ENCODE results near the gene SNAI1. TPM values are rescaled to one million over a fixed set of nuclear protein-coding genes. Genes with fewer than 3 reads are reported as not detected.

The SNAI1 gene
- total and polyA plus RNA-seq, 8 donors, result 2.8 to 12.2 (median 8.5) TPM

DNA sequence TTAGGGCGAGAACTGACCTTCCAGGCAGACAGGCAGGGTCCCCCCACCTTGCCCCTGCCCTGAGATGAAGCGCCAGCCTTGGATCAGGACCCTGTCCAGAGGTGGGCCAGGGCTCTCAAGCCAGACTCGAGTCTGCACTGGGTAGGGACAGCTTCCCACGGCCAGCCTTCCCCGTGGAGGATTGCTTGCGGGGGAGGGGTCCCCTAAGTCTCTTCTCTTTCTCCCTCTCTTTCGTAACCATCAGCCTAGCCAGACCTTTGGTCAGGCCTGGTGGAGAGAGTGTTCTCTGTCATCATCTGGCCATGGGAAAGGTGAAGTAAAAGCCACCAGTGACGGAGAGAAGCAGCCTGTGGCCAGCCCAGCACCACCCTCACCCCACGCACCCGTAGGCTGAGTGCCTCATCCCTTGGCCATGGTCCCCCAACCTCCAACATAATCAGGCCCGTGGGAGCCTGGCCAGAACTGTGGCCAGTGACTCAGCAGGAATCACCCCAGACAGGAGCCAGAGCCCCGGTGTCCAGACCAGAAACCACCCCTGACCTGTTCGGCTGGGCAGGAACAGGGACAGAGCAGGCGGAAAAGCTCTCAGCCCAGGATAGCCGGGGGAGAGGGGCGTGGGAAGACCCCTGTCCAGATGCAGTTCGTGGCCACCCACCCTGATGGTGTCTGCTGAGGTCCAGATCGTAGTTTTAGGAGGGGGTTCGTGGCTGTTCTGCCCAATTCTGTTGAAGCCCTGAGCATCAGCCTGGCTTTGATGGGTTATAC is 47.1 kb downstream of the SNAI1 start:
- H3K27ac ChIP-seq, result peak overlapping the region; percentile 41 to 62
- no peaks in the 10 kb centered on the region for H3K9me3 ChIP-seq
- ATAC-seq (peak; percentile 61), DNase-seq (peak in 1 of 4 donors; percentile 80)
- intact Hi-C loops (cut with DNase I), result no loop called here
- TF ChIP-seq, protein P1, sequence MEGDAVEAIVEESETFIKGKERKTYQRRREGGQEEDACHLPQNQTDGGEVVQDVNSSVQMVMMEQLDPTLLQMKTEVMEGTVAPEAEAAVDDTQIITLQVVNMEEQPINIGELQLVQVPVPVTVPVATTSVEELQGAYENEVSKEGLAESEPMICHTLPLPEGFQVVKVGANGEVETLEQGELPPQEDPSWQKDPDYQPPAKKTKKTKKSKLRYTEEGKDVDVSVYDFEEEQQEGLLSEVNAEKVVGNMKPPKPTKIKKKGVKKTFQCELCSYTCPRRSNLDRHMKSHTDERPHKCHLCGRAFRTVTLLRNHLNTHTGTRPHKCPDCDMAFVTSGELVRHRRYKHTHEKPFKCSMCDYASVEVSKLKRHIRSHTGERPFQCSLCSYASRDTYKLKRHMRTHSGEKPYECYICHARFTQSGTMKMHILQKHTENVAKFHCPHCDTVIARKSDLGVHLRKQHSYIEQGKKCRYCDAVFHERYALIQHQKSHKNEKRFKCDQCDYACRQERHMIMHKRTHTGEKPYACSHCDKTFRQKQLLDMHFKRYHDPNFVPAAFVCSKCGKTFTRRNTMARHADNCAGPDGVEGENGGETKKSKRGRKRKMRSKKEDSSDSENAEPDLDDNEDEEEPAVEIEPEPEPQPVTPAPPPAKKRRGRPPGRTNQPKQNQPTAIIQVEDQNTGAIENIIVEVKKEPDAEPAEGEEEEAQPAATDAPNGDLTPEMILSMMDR (IDR thresholded peaks at IDR 0.05), result no peak
- H3K4me1 ChIP-seq, result peaks cover 13 to 63% of the 10 kb centered on the region in 2 donors
- H3K36me3 ChIP-seq, result no peaks in the 10 kb centered on the region
- H3K27me3 ChIP-seq, result no peaks in the 10 kb centered on the region
- no peak overlapping the region for H3K4me3 ChIP-seq

DNA sequence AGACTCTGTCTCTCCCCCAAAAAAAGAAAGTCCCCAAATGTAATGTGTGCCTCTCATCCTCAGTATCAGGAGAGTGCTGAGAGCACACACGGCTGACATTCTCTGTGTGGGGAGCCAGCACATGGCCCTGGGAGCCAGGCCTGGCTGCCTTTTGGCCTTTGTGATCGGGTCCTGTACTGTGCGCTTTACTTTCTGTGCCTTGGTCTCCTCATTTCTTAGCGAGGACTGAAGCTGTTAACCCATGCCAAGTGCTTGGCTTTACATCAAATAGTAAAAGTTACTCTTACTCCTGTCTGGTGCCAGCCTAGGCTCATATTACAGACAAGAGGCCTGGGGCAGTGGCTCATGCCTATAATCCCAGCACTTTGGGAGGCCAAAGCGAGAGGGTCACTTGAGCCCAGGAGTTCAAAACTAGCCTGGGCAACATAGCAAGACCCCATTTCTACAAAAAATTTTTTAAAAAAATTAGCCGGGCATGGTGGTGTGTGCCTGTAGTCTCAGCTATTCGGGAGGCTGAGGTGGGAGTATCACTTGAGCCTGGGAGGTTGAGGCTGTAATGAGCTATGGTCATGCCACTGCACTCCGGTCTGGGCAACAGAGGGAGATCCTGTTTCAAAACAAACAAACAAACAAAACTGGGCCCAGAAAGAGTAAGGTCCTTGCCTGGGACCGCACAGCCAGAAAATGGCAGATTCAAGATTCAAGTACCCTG is 50.3 kb downstream of the SNAI1 start:
- intact Hi-C loops (cut with DNase I), result no loop called here
- TF ChIP-seq, protein P1 (IDR thresholded peaks at IDR 0.05), result no peak
- Histone ChIP-seq H3K27me3 (no peaks in the 10 kb centered on the region), H3K4me3 (no peak overlapping the region), H3K27ac (peak overlapping the region; percentile 45 to 58), H3K36me3 (no peaks in the 10 kb centered on the region), H3K9me3 (no peaks in the 10 kb centered on the region), H3K4me1 (peaks cover 13 to 50% of the 10 kb centered on the region in 2 donors)
- ATAC-seq (no peak), DNase-seq (no peak)

DNA sequence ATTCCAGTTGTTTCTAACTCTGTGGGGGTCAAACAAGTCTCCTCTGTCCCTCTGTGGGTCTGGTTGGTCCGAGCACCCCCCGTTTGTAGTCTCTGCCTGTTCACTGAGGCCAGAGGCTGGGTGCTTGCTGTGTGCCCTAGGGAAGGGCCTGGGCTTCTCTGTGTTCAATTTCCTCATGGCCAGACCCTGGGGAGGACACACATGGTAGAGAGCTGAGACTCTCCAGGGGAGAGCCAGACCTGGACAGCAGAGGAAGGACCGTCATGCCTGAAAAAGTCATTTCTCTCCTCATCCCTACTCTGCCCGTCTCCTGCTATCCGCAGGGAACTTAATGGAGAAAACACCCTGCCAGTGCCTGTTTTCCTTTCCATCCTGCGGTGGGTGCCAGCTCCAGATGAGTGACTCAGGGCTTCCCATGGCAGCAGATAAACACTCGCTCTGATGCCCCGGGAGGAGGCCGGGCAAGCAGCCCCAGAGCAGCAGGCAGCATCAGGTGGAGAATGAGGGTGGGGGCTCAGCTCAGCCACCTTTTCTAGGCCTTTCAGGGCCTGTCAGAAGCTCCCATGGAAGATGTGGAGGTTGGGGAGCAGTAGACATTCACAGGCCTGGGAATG is 51.9 kb downstream of the SNAI1 start:
- H3K27me3 ChIP-seq, result no peaks in the 10 kb centered on the region
- TF ChIP-seq, protein P1 (IDR thresholded peaks at IDR 0.05), result no peak
- H3K9me3 ChIP-seq, result no peaks in the 10 kb centered on the region
- peak overlapping the region in 1 of 2 donors; percentile 26 for H3K27ac ChIP-seq
- no peak overlapping the region for H3K4me3 ChIP-seq
- intact Hi-C loops (cut with DNase I), result no loop called here
- peaks cover 11 to 36% of the 10 kb centered on the region in 2 donors for H3K4me1 ChIP-seq
- no peak for DNase-seq
- no peak for ATAC-seq
- no peaks in the 10 kb centered on the region for H3K36me3 ChIP-seq

DNA sequence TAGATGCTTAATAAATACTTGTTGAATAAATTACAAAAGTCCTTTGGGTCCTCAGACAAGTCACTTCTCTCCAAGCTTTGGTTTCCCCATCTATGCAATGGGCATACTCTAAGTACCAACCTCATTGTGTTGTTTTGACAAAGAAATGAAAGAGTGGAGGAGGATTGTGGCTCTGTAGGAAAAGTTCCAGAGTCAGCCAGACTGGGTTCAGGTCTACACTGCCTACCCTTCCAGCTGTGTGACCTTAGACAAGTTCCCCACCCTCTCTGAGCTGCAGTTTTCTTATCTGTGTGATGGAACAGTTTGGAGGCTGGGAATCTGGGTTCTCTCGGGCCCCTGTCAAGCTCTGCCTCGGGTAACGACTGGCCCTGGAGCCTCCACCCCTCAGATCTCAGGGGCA is 53.9 kb downstream of the SNAI1 start:
- Histone ChIP-seq H3K27ac (no peak overlapping the region), H3K9me3 (no peaks in the 10 kb centered on the region), H3K27me3 (no peaks in the 10 kb centered on the region), H3K4me3 (no peak overlapping the region), H3K36me3 (no peaks in the 10 kb centered on the region), H3K4me1 (peaks cover 5 to 30% of the 10 kb centered on the region in 2 donors)
- ATAC-seq (no peak), DNase-seq (no peak)
- TF ChIP-seq, protein P1 (IDR thresholded peaks at IDR 0.05), result no peak
- intact Hi-C loops (cut with DNase I), result no loop called here

DNA sequence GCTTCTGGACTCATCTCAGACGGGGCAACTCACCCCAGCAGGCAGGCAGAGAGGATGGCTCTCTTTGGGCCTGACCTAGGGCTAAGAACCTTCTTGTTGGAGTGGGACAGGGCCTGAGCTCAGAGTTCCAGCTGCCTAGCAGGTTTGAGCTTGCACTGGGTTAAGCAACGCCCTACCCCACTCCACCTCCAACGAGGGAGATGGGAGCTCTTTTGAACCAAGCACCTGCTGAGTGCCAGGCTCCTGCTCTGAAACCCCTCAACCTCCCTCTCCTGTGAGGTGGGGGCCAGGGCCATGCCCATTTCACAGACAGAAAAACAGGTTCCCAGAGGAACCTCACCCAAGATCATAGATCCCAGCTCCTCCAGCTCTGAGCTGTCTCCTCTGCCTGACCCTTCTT is 54.3 kb downstream of the SNAI1 start:
- no peak overlapping the region for H3K27ac ChIP-seq
- intact Hi-C loops (cut with DNase I), result no loop called here
- ATAC-seq (no peak), DNase-seq (no peak)
- H3K27me3 ChIP-seq, result no peaks in the 10 kb centered on the region
- no peaks in the 10 kb centered on the region for H3K9me3 ChIP-seq
- peaks cover 5 to 30% of the 10 kb centered on the region in 2 donors for H3K4me1 ChIP-seq
- TF ChIP-seq, protein P1 (IDR thresholded peaks at IDR 0.05), result no peak
- H3K36me3 ChIP-seq, result no peaks in the 10 kb centered on the region
- H3K4me3 ChIP-seq, result no peak overlapping the region

Measured in left lung (tissue), 10 donors.